ENCODE data around the gene VWA3B.

The VWA3B gene

DNA sequence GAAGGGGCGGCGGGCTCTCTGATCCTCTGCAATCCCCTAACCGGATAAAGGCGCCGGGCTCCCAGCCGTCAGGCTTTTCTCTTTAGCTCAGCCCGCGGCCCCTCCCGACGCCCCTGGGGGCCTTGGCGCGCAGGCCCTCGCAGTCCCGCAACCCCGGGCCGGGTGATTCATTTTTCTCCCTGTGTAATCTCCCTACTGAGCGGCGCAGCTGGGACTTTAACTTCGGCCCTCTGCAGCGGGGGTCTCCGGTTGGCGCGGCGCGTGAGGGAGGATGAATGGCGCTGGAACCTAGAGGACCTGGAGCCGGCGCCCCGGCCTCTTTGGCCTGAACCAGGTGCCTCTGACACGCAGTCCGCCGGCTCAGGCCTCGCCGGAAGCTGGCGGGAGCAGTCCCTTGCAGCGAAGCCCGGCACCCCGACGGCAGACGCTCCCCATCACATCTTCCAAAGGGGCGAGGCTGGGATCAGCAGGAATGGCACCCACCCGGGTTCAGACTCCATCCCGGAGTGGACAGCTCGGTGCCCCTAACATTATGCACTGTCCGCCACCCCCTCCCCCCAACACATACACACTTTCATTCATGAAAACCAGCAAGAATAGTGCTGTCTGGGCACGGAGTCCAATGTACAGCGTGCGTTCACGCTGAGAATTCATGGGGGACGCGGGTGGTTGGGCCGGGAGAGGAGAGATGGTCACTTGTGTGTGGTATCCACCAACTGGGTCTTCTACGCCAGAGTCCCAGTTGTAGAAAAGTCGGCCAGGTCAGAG lies 260.5 kb downstream of the VWA3B start:
- no peak for DNase-seq

DNA sequence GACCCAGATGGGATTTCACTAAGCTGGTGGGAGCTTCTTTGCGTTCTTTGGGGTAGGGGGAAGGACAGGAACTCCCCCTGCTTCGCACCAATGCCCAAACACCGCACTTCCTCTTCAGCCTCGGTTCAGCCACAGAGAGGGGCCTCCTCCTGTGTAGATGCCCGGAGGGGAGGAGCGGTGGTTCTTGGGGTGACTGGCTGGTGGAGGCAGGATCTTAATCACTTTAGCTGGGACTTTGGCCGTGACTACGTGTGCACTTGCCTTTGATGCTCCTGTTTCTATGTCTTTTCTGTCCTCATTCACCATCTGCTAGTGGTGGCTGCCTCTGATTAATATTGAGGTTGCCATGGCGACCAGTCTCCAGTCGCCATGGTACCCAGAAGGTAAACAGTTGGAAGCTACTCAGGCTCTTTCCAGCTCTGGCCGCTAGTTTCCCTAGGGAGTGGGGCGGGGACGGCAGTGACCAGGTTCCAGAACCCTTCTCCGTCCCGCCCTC lies 261.1 kb downstream of the VWA3B start:
- peak; percentile 74 for DNase-seq

DNA sequence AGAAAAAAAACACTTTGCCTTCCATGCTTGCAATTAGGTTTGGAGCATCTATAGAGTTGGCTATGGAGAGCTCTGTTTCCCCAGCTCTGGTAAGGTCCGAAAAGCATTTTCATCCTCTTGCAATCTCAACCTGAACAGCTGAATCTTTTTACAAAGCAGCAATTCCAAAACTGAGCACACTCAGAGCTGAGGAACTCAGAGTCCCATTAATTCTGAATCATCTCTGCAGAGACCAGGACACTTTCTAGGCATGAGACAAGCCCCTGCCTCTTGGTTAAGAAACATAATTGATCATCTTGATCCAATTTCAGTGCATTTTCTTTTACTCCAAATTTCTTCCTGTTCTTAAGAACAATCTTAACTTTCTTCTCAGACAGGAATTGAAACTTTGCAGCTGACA lies 263.4 kb downstream of the VWA3B start:
- DNase-seq, result no peak

DNA sequence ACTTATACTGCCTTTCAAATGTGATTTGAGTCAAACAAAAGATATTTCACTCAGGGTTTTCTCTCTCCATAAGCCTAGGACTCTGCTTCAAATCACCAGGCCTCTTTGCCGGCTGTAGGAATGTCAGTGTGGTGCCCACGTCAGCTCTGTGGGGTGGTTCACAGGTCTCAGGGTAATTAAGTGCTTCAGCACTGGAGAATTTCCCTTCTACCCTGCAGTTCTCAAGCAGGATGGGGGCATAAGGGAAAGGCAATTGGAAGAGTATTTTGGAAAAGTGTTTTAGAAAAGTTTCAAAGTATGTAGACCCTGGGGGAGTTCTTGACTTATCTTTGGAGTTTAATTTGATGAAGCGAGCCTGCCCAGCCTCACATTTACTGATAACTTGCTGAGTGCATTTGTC lies 268.9 kb downstream of the VWA3B start:
- no peak for DNase-seq

DNA sequence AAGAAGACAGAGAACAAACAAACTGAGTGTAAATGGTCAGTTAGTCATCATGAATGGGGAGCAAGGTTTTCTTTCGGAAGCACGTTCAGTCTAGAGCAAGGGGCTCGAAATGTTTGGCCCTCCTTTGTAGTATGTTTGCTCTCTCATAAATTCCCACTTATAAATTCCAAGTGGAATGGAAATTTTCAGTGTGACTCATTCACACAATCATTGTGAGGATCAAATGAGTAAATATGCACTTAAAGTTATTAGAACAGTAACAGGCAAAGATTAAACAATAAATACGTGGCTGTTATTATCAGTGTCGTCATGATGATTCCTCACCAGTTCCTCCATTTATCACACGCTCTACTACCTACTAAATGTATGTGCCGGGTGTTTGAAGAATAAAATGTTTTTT lies 269.8 kb downstream of the VWA3B start:
- peak; percentile 87 for DNase-seq

DNA sequence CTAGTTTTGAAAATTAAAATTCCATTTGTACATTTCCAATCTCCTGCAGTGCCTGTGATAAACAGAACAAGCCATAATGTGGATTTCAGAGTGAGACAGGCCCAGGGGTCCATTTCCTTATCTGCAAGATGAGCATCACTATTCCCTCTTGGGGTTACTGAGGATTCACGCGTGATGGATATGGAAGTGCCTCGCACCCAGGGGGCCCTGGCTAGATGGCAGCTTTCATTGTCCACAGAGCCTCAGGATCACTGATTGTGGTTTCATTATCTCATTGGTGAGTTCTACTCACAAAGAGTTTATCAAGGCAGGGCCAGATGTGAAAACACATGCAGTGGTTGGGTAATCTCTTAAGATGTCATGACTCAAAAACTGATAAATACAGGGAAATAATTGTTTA lies 270.9 kb downstream of the VWA3B start:
- DNase-seq, result no peak

DNA sequence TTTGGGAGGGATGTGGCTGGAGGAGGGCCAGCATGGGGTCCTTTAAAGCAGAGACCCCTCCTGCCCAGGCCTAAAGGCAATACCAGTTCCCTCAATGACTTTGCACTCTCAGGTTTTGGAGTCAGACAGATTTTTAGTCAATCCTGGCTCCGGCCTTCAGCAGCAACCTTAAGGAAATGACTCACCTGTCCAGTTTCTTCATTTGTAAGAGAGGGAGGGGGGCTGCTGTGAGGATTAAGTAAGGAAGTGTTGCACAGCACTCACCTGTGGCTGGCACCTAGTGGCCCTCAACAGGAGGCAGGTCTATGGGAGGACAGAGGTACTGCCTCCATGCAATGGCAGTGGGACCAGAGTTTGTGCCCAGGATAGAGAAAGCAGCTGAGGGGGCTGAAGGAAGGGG lies 273.0 kb downstream of the VWA3B start:
- DNase-seq, result no peak
